T-helper 2 cell treated with Interferon-gamma antibody and Interleukin-4, amounts not matched to agents 5 μg/mL and 100 μg/mL, for 36 hours (primary cell): ENCODE measurements around the gene VAV3.

Source experiments
- DNase-seq: peaks from one replicate; pipeline ENCODE4 v3.0.0; 2021; ENCODE audit warnings: low spot score
- H3K27ac Mint-ChIP-seq: one replicate; pipeline ENCODE4 v1.8.0; 2021; ENCODE audit warnings: mild to moderate bottlenecking, mixed read lengths
- H3K27me3 Mint-ChIP-seq: one replicate; pipeline ENCODE4 v1.8.0; 2021; ENCODE audit warnings: low read depth, mixed read lengths
- H3K36me3 Mint-ChIP-seq: one replicate; pipeline ENCODE4 v1.8.0; 2021; ENCODE audit warnings: low read depth, mixed read lengths
- H3K4me1 Mint-ChIP-seq: one replicate; pipeline ENCODE4 v1.8.0; 2021; ENCODE audit warnings: low read depth, mixed read lengths
- H3K4me3 Mint-ChIP-seq: one replicate; pipeline ENCODE4 v1.8.0; 2022; ENCODE audit warnings: mild to moderate bottlenecking, moderate library complexity, mixed read lengths
- H3K9me3 Mint-ChIP-seq: one replicate; pipeline ENCODE4 v1.8.0; 2021; ENCODE audit warnings: mixed read lengths

The VAV3 gene

DNA sequence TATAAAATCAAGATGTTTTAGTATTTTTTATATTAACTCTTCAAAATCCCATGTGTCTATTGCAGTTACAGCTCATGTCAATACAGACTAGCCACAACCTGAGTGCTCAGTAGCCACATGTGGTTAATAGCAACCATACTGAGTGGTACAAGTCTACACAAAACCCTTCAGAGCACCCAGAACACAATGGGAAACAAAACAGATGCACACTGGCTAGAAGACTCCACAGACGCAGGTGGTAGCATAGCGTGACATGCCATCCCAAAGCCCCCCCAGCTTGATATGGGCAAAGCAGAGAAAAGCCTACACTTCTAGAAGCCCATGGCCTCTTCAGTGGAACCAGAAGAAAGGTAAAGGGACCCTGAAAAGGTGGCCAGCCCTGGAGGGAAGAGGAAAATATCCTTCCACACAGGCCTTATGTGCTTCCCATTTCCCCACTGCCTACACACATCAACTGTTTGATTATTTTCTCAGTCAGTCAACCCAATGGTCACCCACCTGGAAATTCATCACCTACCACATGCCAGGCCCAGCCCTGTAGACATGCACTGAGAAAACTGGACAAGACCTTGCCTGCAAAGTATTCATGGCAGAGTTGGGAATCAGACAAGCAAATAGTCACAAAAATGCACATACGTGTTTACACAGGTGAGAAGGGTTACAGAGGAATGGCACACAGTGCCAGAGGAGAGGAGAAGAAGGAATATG, 175.0 kb downstream of the VAV3 start:
- Mint-ChIP-seq H3K4me1 (peaks cover 36% of the 10 kb centered on the region), H3K27ac (no peak overlapping the region), H3K36me3 (no peaks in the 10 kb centered on the region), H3K9me3 (no peaks in the 10 kb centered on the region), H3K4me3 (no peak overlapping the region), H3K27me3 (no peaks in the 10 kb centered on the region)
- DNase-seq = no peak

- H3K27ac Mint-ChIP-seq = peak overlapping the region; percentile 5
- H3K9me3 Mint-ChIP-seq = no peaks in the 10 kb centered on the region
- H3K36me3 Mint-ChIP-seq = no peaks in the 10 kb centered on the region
- no peak overlapping the region for H3K4me3 Mint-ChIP-seq
- peaks cover 36% of the 10 kb centered on the region for H3K4me1 Mint-ChIP-seq
- no peak for DNase-seq
- H3K27me3 Mint-ChIP-seq = no peaks in the 10 kb centered on the region
Observed at GRCh38 chr1:107788206-107789202, 176.5 kb downstream of the VAV3 start.

DNA sequence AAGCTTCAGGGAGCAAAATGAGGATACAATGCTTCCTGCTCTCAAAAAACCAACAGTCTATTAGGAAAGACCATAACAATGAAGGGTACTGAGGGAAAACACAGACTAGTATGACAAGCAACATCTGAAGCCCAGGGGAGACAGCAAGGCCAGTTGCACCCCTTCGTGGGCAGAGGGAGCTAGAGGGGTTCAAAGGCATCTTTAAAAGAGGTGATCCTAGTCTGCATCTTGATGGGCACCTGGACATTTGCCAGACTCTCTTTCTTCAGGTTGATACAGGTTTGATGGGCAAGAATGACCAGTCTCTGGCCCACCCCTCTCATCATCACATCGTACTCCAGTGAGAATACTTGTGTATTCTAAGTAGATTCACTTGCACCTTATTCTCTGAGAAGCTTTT, 177.7 kb downstream of the VAV3 start:
- no peaks in the 10 kb centered on the region for H3K27me3 Mint-ChIP-seq
- DNase-seq = no peak
- H3K4me3 Mint-ChIP-seq = no peak overlapping the region
- H3K9me3 Mint-ChIP-seq = no peaks in the 10 kb centered on the region
- no peaks in the 10 kb centered on the region for H3K36me3 Mint-ChIP-seq
- peak overlapping the region; percentile 70 for H3K27ac Mint-ChIP-seq
- H3K4me1 Mint-ChIP-seq = peaks cover 36% of the 10 kb centered on the region

GRCh38 chr1:107786203-107786845, 178.7 kb downstream of the VAV3 start:
- no peaks in the 10 kb centered on the region for H3K9me3 Mint-ChIP-seq
- H3K36me3 Mint-ChIP-seq = no peaks in the 10 kb centered on the region
- no peaks in the 10 kb centered on the region for H3K27me3 Mint-ChIP-seq
- DNase-seq = no peak
- H3K4me3 Mint-ChIP-seq = peak overlapping the region; percentile 73
- H3K4me1 Mint-ChIP-seq = peaks cover 36% of the 10 kb centered on the region
- peak overlapping the region; percentile 84 for H3K27ac Mint-ChIP-seq

DNA sequence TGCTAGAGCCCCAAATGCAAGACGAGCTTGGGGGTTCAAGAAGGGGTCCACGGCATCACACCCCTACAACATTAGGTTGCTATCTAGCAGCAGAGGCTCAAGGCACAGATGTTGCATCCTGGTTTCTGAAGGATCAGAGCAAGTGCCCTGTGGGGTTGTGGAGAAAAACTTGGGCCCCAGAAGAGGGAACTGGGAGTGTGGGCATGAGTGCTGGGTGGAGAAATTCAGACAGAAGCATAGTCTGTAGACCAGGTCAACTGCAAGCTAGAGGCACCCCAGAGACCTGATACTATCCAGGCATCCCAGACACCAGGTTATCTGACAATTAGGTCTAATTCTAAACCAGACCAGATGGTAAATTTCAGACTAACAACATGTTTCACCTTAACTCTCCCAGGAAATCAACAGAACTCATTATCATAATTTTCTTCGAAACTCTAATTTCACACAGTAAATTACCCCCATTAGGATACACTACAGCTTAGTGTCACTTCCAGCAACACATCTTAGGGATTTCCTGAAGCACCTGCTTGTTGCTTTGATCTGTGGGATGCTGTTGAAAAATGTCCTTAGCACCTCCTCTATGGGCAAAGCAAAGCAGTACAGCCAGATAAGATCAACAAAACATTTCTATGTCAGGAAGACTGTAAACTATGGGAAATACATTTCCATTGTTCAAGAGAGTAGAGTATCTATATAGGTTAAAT, 179.3 kb downstream of the VAV3 start:
- H3K4me3 Mint-ChIP-seq = peak overlapping the region; percentile 73
- no peak for DNase-seq
- no peaks in the 10 kb centered on the region for H3K27me3 Mint-ChIP-seq
- peak overlapping the region; percentile 84 for H3K27ac Mint-ChIP-seq
- no peaks in the 10 kb centered on the region for H3K36me3 Mint-ChIP-seq
- H3K9me3 Mint-ChIP-seq = no peaks in the 10 kb centered on the region
- H3K4me1 Mint-ChIP-seq = peaks cover 36% of the 10 kb centered on the region

DNA sequence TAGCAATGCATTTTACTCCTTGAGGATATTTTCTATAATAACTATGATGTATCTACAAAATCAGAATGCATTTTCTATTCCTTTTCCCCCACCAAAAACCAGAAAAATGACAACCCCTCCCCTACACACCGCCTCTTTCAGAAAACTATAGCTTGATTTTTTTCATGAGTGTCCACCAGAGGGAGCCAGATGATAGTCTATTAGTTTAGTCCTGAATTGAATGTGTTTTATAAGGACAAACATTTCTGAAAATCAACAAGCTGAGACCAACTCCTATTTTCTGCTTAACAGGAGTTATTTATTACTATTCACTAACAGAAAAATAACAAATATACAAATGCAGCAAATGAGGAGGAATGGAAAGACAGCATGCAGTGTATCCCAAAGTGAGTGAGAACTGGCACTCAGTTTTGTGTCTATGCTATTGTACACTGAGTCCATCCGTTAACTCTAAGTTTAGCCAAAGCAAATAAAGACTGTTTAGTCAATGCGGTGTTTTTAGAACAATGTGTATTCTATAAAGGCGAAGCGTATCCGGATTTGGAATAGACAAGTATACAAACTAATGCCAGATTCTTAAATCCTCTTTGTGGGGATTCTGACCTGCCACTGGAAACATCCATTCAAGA, 182.6 kb downstream of the VAV3 start:
- peaks cover 21% of the 10 kb centered on the region for H3K4me1 Mint-ChIP-seq
- no peaks in the 10 kb centered on the region for H3K9me3 Mint-ChIP-seq
- H3K4me3 Mint-ChIP-seq = no peak overlapping the region
- H3K36me3 Mint-ChIP-seq = no peaks in the 10 kb centered on the region
- no peak overlapping the region for H3K27ac Mint-ChIP-seq
- H3K27me3 Mint-ChIP-seq = no peaks in the 10 kb centered on the region
- DNase-seq = no peak

DNA sequence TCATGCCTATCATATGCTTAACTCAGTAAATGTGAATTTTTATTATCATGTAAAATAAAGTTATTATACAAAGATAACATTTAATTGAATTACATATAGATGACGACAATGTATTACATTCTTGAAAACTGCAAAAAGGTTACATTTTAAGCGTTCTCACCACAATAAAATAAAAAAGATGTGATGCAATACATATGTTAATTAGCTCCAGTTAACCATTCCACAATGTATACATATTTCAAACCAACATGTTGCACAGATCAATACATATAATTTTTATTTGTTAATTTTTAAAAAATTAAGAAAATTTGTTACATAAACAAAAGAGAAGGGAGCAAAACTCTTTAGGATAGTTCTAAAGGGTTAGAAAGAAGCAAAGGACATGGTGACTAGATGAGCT, 183.7 kb downstream of the VAV3 start:
- Mint-ChIP-seq H3K4me1 (peaks cover 11% of the 10 kb centered on the region), H3K27me3 (no peaks in the 10 kb centered on the region), H3K27ac (no peak overlapping the region), H3K4me3 (no peak overlapping the region), H3K9me3 (no peaks in the 10 kb centered on the region), H3K36me3 (no peaks in the 10 kb centered on the region)
- no peak for DNase-seq

- H3K27me3 Mint-ChIP-seq = no peaks in the 10 kb centered on the region
- no peaks in the 10 kb centered on the region for H3K9me3 Mint-ChIP-seq
- H3K4me1 Mint-ChIP-seq = no peaks in the 10 kb centered on the region
- no peak for DNase-seq
- H3K36me3 Mint-ChIP-seq = no peaks in the 10 kb centered on the region
- no peak overlapping the region for H3K4me3 Mint-ChIP-seq
- H3K27ac Mint-ChIP-seq = no peak overlapping the region
Observed at GRCh38 chr1:107777664-107778047, 187.3 kb downstream of the VAV3 start.

GRCh38 chr1:107776900-107777663, 187.9 kb downstream of the VAV3 start:
- Mint-ChIP-seq H3K27ac (no peak overlapping the region), H3K27me3 (no peaks in the 10 kb centered on the region), H3K9me3 (no peaks in the 10 kb centered on the region), H3K36me3 (no peaks in the 10 kb centered on the region), H3K4me1 (no peaks in the 10 kb centered on the region), H3K4me3 (no peak overlapping the region)
- no peak for DNase-seq

DNA sequence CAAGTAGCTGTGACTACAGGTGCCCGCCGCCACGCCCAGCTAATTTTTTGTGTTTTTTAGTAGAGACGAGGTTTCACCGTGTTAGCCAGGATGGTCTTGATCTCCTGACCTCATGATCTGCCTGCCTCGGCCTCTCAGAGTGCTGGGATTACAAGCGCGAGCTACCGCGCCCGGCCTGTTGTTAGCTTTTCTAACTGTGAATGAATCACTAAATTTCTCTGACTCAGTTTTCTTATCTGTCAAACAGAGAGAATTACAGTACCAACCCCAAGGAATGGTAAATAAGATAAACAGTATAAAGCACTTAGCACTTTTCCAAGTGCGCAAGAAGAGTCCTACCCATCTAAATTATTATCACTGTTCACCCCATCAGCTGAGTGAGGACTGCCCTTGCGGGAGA, 193.6 kb downstream of the VAV3 start:
- Mint-ChIP-seq H3K9me3 (no peaks in the 10 kb centered on the region), H3K4me1 (no peaks in the 10 kb centered on the region), H3K27me3 (no peaks in the 10 kb centered on the region), H3K36me3 (no peaks in the 10 kb centered on the region), H3K27ac (no peak overlapping the region), H3K4me3 (no peak overlapping the region)
- DNase-seq = no peak

GRCh38 chr1:107767156-107767582, 197.8 kb downstream of the VAV3 start:
- no peaks in the 10 kb centered on the region for H3K36me3 Mint-ChIP-seq
- H3K4me1 Mint-ChIP-seq = no peaks in the 10 kb centered on the region
- no peak overlapping the region for H3K4me3 Mint-ChIP-seq
- no peaks in the 10 kb centered on the region for H3K9me3 Mint-ChIP-seq
- no peak overlapping the region for H3K27ac Mint-ChIP-seq
- no peak for DNase-seq
- no peaks in the 10 kb centered on the region for H3K27me3 Mint-ChIP-seq

- no peaks in the 10 kb centered on the region for H3K4me1 Mint-ChIP-seq
Observed at GRCh38 chr1:107766533-107766932, 198.4 kb downstream of the VAV3 start.

More at GRCh38 chr1:107766533-107766932, 198.4 kb downstream of the VAV3 start:
- Mint-ChIP-seq H3K4me3 (no peak overlapping the region), H3K9me3 (no peaks in the 10 kb centered on the region), H3K27me3 (no peaks in the 10 kb centered on the region), H3K27ac (no peak overlapping the region), H3K36me3 (no peaks in the 10 kb centered on the region)
- DNase-seq = no peak
